HS-5 (cell line): ENCODE data around the gene GNAT2.

ENCODE experiments used
- DNase-seq: peaks from one replicate; pipeline ENCODE4 v3.0.0-alpha.2; 2012; ENCODE audit warnings: low read depth

GNAT2 gene

DNA sequence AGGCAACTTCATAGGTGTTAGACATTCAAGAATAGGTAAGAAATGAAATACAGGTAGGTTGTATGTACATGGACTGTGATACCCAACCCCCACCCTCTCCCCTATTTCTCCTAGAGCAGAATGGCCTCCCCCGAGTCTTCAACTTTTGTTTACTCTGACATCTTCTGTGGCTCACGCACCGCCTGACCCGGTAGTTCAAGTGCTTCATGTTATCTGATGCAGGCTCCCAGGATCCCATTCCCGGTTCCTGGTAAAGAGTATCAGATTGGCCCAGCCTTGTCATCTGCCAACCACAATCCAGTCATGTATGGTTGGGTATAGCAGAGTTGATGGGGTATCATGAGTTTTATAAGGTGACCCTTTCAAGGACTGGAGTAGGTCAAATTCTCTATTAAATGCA lies 61.9 kb downstream of the GNAT2 start:
- no peak for DNase-seq

GRCh38 chr1:109556563-109556962 lies 62.9 kb downstream of the GNAT2 start:
- no peak for DNase-seq
